Testis (tissue), 3 donors: ENCODE measurements around the gene VSX2. TPM values are rescaled to one million over a fixed set of nuclear protein-coding genes. Genes with fewer than 3 reads are reported as not detected.
A peak's percentile ranks its signal among the peaks of the same experiment; 100 is the strongest.

ENCODE experiments used
- DNase-seq: peaks from one replicate; pipeline ENCODE4 v3.0.0-alpha.2; 2019
- H3K27ac ChIP-seq, 2 donors: fragments of 200-600 bp; sonication (generic); one replicate each; pipeline ENCODE4 v1.5.1; 2019
- H3K27me3 ChIP-seq: fragments of 200-600 bp; sonication (generic); one replicate; pipeline ENCODE4 v1.5.1; 2019
- H3K36me3 ChIP-seq: fragments of 200-600 bp; sonication (generic); one replicate; pipeline ENCODE4 v1.5.1; 2017; ENCODE audit warnings: low read depth; ENCODE audit errors: missing control alignments
- H3K4me1 ChIP-seq: fragments of 200-600 bp; sonication (generic); one replicate; pipeline ENCODE4 v1.5.1; 2019
- H3K4me3 ChIP-seq, 2 donors: fragments of 200-600 bp; sonication (generic); one replicate each; pipeline ENCODE4 v1.5.1; 2017 to 2019
- H3K9me3 ChIP-seq: fragments of 200-600 bp; sonication (generic); one replicate; pipeline ENCODE4 v1.5.1; 2017
- CTCF ChIP-seq, 3 experiments: fragments of 450-650 bp in 2 of 3; fragments of 200-600 bp in 1 of 3; sonication (generic) in 1 of 3; IDR thresholded peaks; one replicate each; pipeline ENCODE4 v1.5.1; 2016 to 2019; ENCODE audit warnings: antibody characterized with exemption in 3 of 3, mild to moderate bottlenecking in 2 of 3, moderate library complexity in 1 of 3
- POLR2A ChIP-seq: fragments of 450-650 bp; IDR thresholded peaks from one replicate; pipeline ENCODE4 v1.6.1; 2017; ENCODE audit warnings: antibody characterized with exemption, mild to moderate bottlenecking, moderate library complexity
- WGBS, 2 donors: methylation state at CpG; one replicate each; pipeline ENCODE4 v1.1.5; 2018; 5-methylcytosine and 5-hydroxymethylcytosine counted together
- intact Hi-C: fragments of 100-400 bp; cut with DNase I; formaldehyde crosslinking; loops from one replicate; pipeline ENCODE4 v1.15.1; 2023; ENCODE audit warnings: low total_unique reads
- polyA plus RNA-seq: library from polyadenylated mRNA; stranded (reverse); fragments of 350-450 nt; fragmentation: Illumina TruSeq; extraction: RNeasy Lipid Tissue Mini Kit (QIAGEN cat#74804); gene quantifications from one replicate; pipeline ENCODE4 v1.2.3, GENCODE V29; 2014; ENCODE audit warnings: low read depth, low replicate concordance; ENCODE audit not compliant: insufficient read depth
- total RNA-seq, 2 donors: library from RNA; depleted of rRNA; stranded (reverse); fragments of >200 nt; gene quantifications; one replicate each; pipeline ENCODE4 v1.2.3, GENCODE V29; 2016

Gene VSX2
- total and polyA plus RNA-seq, 3 donors from 2014 or later, result 0.16 to 0.55 (median 0.37) TPM

DNA sequence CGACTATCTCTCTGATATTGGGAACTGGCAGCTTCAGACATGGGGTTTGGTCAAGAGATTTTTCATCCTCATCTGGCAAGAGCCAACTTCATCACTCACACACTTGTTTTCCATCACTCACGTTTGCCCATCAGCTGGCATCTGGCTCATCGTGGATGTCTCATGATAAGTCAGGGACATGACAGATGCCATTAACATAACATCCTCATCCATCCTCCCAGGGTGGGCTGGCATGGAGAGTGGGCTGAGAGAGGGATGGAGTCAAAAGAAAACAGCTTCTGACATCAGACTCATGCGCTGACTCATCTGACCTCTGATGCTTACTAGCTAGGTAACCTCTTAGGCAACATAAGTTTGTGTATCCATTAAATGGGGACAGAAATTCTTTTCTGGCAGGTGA lies 1.8 kb upstream of the VSX2 start:
- WGBS, 2 donors, result 84 to 87% methylated on average over 2 to 4 of the region's 4 CpGs
- TF ChIP-seq CTCF (IDR thresholded peaks at IDR 0.05), result no peak
- no peak for TF ChIP-seq POLR2A
- peaks cover 12% of the 10 kb centered on the region for H3K4me1 ChIP-seq
- DNase-seq, result no peak
- H3K4me3 ChIP-seq, result no peak overlapping the region
- H3K36me3 ChIP-seq, result no peaks in the 10 kb centered on the region
- no peaks in the 10 kb centered on the region for H3K9me3 ChIP-seq
- H3K27ac ChIP-seq, result no peak overlapping the region
- peaks cover 3% of the 10 kb centered on the region for H3K27me3 ChIP-seq
- intact Hi-C loops, result no loop called here

DNA sequence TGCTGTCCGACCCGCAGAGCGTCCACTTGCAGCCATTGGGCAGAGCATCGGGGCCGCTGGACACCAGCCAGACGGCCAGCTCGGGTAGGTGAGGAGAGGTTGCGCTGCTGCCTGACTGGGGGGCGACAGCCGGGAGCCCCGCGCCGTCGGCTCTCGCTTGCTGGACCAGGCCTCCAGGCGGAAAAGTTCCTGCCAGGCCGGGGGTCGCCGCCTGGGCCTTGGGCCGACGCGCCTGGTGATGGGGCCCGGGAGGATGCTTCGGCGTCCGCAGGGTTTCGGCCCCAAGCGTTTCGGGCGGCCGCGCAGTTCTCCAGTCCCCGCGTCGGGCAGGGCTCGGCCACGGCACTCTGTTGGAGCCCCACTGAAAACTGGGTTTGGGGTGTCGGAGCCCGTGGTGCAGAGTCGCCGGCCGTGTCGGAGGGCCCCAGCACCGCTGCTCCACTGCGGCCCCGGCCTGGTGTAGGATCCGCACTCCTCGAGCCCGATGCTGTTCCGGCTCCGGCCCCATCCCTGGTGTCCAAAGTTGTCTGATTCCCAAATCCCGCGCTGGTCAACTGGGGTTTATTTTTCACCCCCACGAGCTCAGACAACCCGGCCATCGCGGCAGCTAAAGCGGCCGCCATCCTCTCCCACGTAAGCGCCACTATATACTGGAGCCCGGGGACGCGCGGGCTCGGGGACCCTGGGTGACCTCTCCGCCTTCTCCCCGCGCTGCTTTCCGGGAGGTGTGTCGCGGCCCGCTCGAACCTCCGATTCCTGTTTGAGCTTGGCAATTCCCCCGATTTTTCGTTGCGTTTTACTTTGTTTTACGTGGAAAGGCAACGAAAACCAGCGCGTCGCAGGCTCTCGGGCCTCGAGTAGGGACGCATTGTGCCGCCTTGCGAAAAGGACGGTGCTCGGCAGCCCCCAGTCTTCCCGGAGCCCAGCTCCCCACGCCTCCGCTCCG lies 872 bp downstream of the VSX2 start:
- peak overlapping the region in 1 of 2 donors; percentile 6 for H3K4me3 ChIP-seq
- intact Hi-C loops, result no loop called here
- WGBS, 2 donors, result 8% methylated on average over 23 to 79 of the region's 94 CpGs
- H3K9me3 ChIP-seq, result no peaks in the 10 kb centered on the region
- peaks cover 3% of the 10 kb centered on the region for H3K27me3 ChIP-seq
- H3K4me1 ChIP-seq, result peaks cover 12% of the 10 kb centered on the region
- DNase-seq, result no peak
- no peaks in the 10 kb centered on the region for H3K36me3 ChIP-seq
- no peak for TF ChIP-seq CTCF (IDR thresholded peaks at IDR 0.05)
- no peak for TF ChIP-seq POLR2A
- H3K27ac ChIP-seq, result no peak overlapping the region

DNA sequence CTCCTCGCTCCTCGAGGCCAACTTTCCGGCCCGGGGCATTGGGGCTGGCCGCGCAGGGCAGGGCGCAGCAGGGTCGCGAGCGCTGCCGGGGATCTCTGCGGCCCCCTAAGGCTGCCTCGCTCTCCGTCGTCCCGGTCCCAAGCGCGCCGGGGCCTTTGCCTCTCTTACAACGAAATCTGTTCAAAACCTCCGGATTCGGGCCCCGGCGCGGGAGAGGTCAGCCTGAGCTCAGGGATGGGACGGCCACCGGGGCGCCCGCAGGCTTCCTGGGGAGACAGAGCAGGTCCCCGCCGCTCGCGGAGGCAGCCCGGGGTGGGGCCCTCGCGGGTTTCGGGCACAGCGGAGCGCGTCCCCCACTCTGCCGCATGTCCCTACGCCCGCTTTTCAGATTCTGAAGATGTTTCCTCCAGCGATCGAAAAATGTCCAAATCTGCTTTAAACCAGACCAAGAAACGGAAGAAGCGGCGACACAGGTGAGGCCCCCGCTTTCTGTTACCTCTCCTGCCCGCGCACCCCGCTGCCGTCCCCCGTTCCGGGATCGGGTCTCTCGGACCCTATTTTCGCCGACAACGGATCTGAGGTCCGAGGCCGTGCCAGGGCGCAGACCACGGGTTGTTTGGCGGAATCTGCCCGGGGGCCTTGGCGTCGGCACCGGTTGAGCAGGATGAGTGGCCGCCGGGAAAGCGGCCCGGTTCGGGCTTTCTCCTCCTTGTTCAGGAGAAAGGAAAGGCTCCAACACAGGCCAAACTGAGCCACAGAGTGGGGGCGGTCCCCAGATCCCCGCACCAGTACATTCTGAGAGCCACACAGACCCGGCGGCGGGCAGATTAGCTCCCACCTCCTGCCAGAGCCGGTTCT lies 1.8 kb downstream of the VSX2 start:
- no peak overlapping the region for H3K27ac ChIP-seq
- peaks cover 3% of the 10 kb centered on the region for H3K27me3 ChIP-seq
- no peak for TF ChIP-seq POLR2A
- no peak for TF ChIP-seq CTCF (IDR thresholded peaks at IDR 0.05)
- intact Hi-C loops, result no loop called here
- 4 to 6% methylated on average over 46 to 72 of the region's 80 CpGs for WGBS, 2 donors
- H3K4me1 ChIP-seq, result peaks cover 12% of the 10 kb centered on the region
- peak overlapping the region in 1 of 2 donors; percentile 6 for H3K4me3 ChIP-seq
- H3K9me3 ChIP-seq, result no peaks in the 10 kb centered on the region
- no peak for DNase-seq
- no peaks in the 10 kb centered on the region for H3K36me3 ChIP-seq

- Histone ChIP-seq H3K4me3 (no peak overlapping the region), H3K27me3 (peaks cover 3% of the 10 kb centered on the region), H3K9me3 (no peaks in the 10 kb centered on the region), H3K36me3 (no peaks in the 10 kb centered on the region), H3K4me1 (peaks cover 12% of the 10 kb centered on the region), H3K27ac (no peak overlapping the region)
- WGBS, 2 donors, result 9% methylated on average over 14 of the region's 14 CpGs
- TF ChIP-seq POLR2A, result no peak
- no peak for TF ChIP-seq CTCF (IDR thresholded peaks at IDR 0.05)
- no peak for DNase-seq
- intact Hi-C loops, result no loop called here
Observed at GRCh38 chr14:74241652-74242017, 2.4 kb downstream of the VSX2 start.
